ENCODE data around the gene PAFAH1B1. TPM values are rescaled to one million over a fixed set of nuclear protein-coding genes. Genes with fewer than 3 reads are reported as not detected.

The PAFAH1B1 gene
- polyA plus RNA-seq, 1 donor, result 85.5 TPM

- DNase-seq, result no peak
Observed at GRCh38 chr17:2723505-2723996, 130.1 kb downstream of the PAFAH1B1 start.

DNA sequence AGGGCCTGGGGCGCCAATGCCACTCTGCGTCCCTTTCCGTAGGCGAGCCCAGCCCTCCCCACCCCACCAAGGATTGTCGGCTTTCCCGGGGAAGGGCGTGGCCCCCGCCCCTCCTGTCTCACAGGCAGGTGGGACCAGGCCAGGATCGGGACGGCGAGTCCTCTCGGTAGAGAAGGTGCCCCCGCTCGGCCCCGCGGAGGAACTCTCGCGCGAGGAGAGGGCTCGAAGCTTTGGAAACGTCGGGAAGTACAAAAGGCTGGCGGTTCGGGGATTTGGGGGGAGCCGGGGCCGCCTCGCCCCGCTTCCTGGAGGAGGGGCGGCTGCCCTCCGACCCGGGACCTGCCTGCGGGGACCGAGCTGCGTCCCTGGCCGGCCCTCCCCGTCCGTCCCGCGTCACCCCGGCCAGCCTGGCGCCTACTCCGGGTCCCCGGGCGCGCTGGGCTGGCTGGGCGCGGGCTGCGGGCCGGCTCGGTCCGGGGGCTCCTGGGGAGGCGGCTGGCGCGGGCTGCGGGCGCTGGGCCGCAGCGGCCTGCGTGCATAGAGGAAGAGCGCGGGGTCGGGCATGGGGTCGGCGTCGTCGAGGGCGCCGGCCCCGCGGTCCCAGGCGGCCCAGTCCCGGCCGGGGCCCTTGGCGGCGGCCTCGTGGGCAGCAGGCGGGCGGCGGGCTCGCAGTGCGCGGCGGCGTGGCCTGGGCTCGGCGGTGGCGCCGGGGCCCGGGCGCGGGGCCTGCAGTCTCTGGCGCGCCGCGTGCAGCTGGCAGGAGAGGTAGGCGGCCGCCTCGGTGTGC, 130.7 kb downstream of the PAFAH1B1 start:
- no peak for DNase-seq

GRCh38 chr17:2724784-2725164, 131.3 kb downstream of the PAFAH1B1 start:
- peak; percentile 59 for DNase-seq

DNA sequence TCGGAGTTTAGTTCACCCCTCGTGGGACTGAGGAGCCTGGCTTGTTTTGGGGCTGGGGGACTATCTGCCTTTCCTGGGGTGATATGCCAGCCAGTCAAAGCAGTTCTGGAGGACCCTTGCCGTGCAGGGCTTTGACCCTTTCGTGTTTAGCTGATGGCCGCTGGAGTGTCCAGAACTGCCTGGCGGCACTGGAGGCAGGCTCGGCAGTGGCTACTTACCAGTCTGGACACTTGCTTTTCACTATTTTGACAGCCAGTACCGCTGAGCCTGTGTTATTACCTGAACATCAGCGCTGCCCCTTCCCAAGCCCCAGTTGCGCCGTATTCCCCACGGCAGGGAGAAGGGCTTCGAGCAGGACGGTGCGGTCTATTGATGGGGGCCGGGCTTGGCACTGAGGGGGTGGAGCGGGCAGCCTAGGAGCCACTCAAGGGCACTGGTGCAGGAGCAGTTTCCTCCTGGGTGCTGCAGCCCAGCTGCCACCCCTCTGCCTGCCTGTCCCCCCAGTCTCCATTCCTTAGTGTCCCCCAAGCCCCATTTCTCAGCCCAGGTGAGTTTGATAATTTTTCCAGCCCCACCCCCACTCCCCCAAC, 137.4 kb downstream of the PAFAH1B1 start:
- no peak for DNase-seq

GRCh38 chr17:2731807-2732206, 138.4 kb downstream of the PAFAH1B1 start:
- no peak for DNase-seq

DNA sequence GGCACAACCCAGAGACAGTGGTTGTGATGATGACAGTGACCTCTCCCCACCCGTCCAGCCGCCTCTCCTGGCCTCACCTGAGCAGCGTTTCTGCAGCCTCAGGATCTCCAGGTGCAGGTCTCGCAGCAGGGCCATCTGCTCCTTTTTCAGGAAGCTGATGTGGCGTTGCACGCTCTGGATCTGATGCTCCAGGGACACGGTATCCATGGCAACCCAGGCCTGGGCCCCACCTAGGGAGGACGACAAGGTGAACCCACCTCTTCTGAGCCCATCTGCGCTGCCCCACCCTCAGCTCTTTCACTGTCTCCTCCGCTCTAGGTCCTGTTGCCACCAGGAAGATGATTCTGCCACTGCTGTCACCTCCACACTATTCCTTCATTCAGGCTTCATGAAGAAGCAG, 141.5 kb downstream of the PAFAH1B1 start:
- no peak for DNase-seq

Other genes starting within 250 kb of the PAFAH1B1 start
- 20.3 TPM for gene MNT, start 192.6 kb upstream of the PAFAH1B1 start, polyA plus RNA-seq (ENCODE audit: insufficient read length)
- gene METTL16, start 81.8 kb upstream of the PAFAH1B1 start, polyA plus RNA-seq (ENCODE audit: insufficient read length), result 23.9 TPM
- gene CLUH, start 118.1 kb downstream of the PAFAH1B1 start, polyA plus RNA-seq (ENCODE audit: insufficient read length), result 42.1 TPM
- gene CCDC92B, start 156.0 kb downstream of the PAFAH1B1 start, polyA plus RNA-seq (ENCODE audit: insufficient read length), result 0.35 TPM
- 1.8 TPM for gene RAP1GAP2, start 202.8 kb downstream of the PAFAH1B1 start, polyA plus RNA-seq (ENCODE audit: insufficient read length)

All from hindlimb muscle (tissue), 1 donor.